Effector memory CD4-positive, alpha-beta T cell (primary cell): ENCODE results near the gene CUL9.

Source experiments
- DNase-seq, 3 donors: peaks; one replicate each; pipeline ENCODE4 v3.0.0-alpha.2; 2020
- H3K27ac ChIP-seq: 2 replicates; pipeline ENCODE4 v1.7.0; 2013; ENCODE audit warnings: mild to moderate bottlenecking, low read length, moderate library complexity; ENCODE audit not compliant: insufficient read depth, poor library complexity, severe bottlenecking
- H3K27me3 ChIP-seq: replicated peaks from 2 replicates; pipeline ENCODE4 v1.7.0; 2013; ENCODE audit warnings: mild to moderate bottlenecking, low read length; ENCODE audit not compliant: insufficient read depth, control insufficient read depth, poor library complexity, severe bottlenecking
- H3K36me3 ChIP-seq: 2 replicates; pipeline ENCODE4 v1.7.0; 2013; ENCODE audit warnings: mild to moderate bottlenecking, low read length, moderate library complexity; ENCODE audit not compliant: control insufficient read depth, insufficient read depth
- H3K4me1 ChIP-seq: 2 replicates; pipeline ENCODE4 v1.7.0; 2013; ENCODE audit warnings: low read length, mild to moderate bottlenecking; ENCODE audit not compliant: control insufficient read depth, insufficient read depth, poor library complexity, severe bottlenecking
- H3K4me3 ChIP-seq: 2 replicates; pipeline ENCODE4 v1.7.0; 2013; ENCODE audit warnings: low read length, low read depth, mild to moderate bottlenecking; ENCODE audit not compliant: insufficient read depth, poor library complexity, severe bottlenecking
- H3K9me3 ChIP-seq: 2 replicates; pipeline ENCODE4 v1.7.0; 2013; ENCODE audit warnings: mild to moderate bottlenecking, low read length, moderate library complexity; ENCODE audit not compliant: control insufficient read depth

The CUL9 gene

GRCh38 chr6:43183441-43183840 lies 1.4 kb downstream of the CUL9 start:
- no peaks in the 10 kb centered on the region for H3K9me3 ChIP-seq
- no peak for DNase-seq
- H3K27ac ChIP-seq, result no peak overlapping the region
- H3K27me3 ChIP-seq, result no peaks in the 10 kb centered on the region
- no peak overlapping the region for H3K4me3 ChIP-seq
- H3K4me1 ChIP-seq, result peaks cover 43% of the 10 kb centered on the region
- peaks cover 34% of the 10 kb centered on the region for H3K36me3 ChIP-seq

- H3K9me3 ChIP-seq, result no peaks in the 10 kb centered on the region
- H3K36me3 ChIP-seq, result peaks cover 29% of the 10 kb centered on the region
- H3K4me3 ChIP-seq, result no peak overlapping the region
- no peak for DNase-seq
- no peaks in the 10 kb centered on the region for H3K27me3 ChIP-seq
- peaks cover 43% of the 10 kb centered on the region for H3K4me1 ChIP-seq
- H3K27ac ChIP-seq, result no peak overlapping the region
Measured at GRCh38 chr6:43184268-43184985, 2.4 kb downstream of the CUL9 start.

GRCh38 chr6:43185391-43185985 lies 3.5 kb downstream of the CUL9 start:
- H3K4me1 ChIP-seq, result peaks cover 43% of the 10 kb centered on the region
- no peaks in the 10 kb centered on the region for H3K27me3 ChIP-seq
- H3K9me3 ChIP-seq, result no peaks in the 10 kb centered on the region
- peak overlapping the region; percentile 16 for H3K27ac ChIP-seq
- no peak overlapping the region for H3K4me3 ChIP-seq
- DNase-seq, result no peak
- H3K36me3 ChIP-seq, result peaks cover 28% of the 10 kb centered on the region

- Histone ChIP-seq H3K27ac (no peak overlapping the region), H3K36me3 (peaks cover 31% of the 10 kb centered on the region), H3K4me1 (peaks cover 43% of the 10 kb centered on the region)
Measured at GRCh38 chr6:43186019-43186418, 4.0 kb downstream of the CUL9 start.

GRCh38 chr6:43186706-43187105 lies 4.7 kb downstream of the CUL9 start:
- Histone ChIP-seq H3K36me3 (peaks cover 31% of the 10 kb centered on the region), H3K4me1 (peaks cover 38% of the 10 kb centered on the region), H3K27me3 (no peaks in the 10 kb centered on the region), H3K4me3 (no peak overlapping the region), H3K9me3 (no peaks in the 10 kb centered on the region), H3K27ac (no peak overlapping the region)
- DNase-seq, result no peak

More at GRCh38 chr6:43186019-43186418, 4.0 kb downstream of the CUL9 start:
- no peak overlapping the region for H3K4me3 ChIP-seq
- no peak for DNase-seq
- H3K9me3 ChIP-seq, result no peaks in the 10 kb centered on the region
- H3K27me3 ChIP-seq, result no peaks in the 10 kb centered on the region

GRCh38 chr6:43187821-43188220 lies 5.8 kb downstream of the CUL9 start:
- Histone ChIP-seq H3K27ac (no peak overlapping the region), H3K4me1 (peaks cover 33% of the 10 kb centered on the region), H3K9me3 (no peaks in the 10 kb centered on the region), H3K4me3 (no peak overlapping the region), H3K36me3 (peaks cover 39% of the 10 kb centered on the region), H3K27me3 (no peaks in the 10 kb centered on the region)
- DNase-seq, result no peak

GRCh38 chr6:43188426-43188825 lies 6.4 kb downstream of the CUL9 start:
- peaks cover 27% of the 10 kb centered on the region for H3K4me1 ChIP-seq
- DNase-seq, result no peak
- no peak overlapping the region for H3K4me3 ChIP-seq
- H3K27ac ChIP-seq, result no peak overlapping the region
- peaks cover 45% of the 10 kb centered on the region for H3K36me3 ChIP-seq
- no peaks in the 10 kb centered on the region for H3K9me3 ChIP-seq
- no peaks in the 10 kb centered on the region for H3K27me3 ChIP-seq

- Histone ChIP-seq H3K4me3 (no peak overlapping the region), H3K4me1 (peaks cover 13% of the 10 kb centered on the region), H3K27ac (no peak overlapping the region), H3K27me3 (no peaks in the 10 kb centered on the region), H3K9me3 (no peaks in the 10 kb centered on the region), H3K36me3 (peaks cover 49% of the 10 kb centered on the region)
- DNase-seq, result no peak
Measured at GRCh38 chr6:43189776-43190304, 7.8 kb downstream of the CUL9 start.

- no peaks in the 10 kb centered on the region for H3K27me3 ChIP-seq
- H3K4me3 ChIP-seq, result no peak overlapping the region
- no peaks in the 10 kb centered on the region for H3K4me1 ChIP-seq
- H3K27ac ChIP-seq, result no peak overlapping the region
- H3K36me3 ChIP-seq, result peaks cover 61% of the 10 kb centered on the region
- H3K9me3 ChIP-seq, result no peaks in the 10 kb centered on the region
- DNase-seq, result no peak
Measured at GRCh38 chr6:43192911-43193310, 10.9 kb downstream of the CUL9 start.

- no peaks in the 10 kb centered on the region for H3K9me3 ChIP-seq
- no peak for DNase-seq
- peaks cover 51% of the 10 kb centered on the region for H3K36me3 ChIP-seq
- H3K27me3 ChIP-seq, result no peaks in the 10 kb centered on the region
- no peak overlapping the region for H3K27ac ChIP-seq
- no peak overlapping the region for H3K4me3 ChIP-seq
- H3K4me1 ChIP-seq, result no peaks in the 10 kb centered on the region
Measured at GRCh38 chr6:43193929-43194328, 11.9 kb downstream of the CUL9 start.
